HG03565 (cell line): ENCODE results near the gene INO80.

Experiments used
- ATAC-seq: cut with Tn5 transposase; IDR thresholded peaks from one replicate; pipeline ENCODE4 v1.9.1; 2021; ENCODE audit warnings: mild to moderate bottlenecking, moderate library complexity; ENCODE audit not compliant: unreplicated experiment

The INO80 gene

DNA sequence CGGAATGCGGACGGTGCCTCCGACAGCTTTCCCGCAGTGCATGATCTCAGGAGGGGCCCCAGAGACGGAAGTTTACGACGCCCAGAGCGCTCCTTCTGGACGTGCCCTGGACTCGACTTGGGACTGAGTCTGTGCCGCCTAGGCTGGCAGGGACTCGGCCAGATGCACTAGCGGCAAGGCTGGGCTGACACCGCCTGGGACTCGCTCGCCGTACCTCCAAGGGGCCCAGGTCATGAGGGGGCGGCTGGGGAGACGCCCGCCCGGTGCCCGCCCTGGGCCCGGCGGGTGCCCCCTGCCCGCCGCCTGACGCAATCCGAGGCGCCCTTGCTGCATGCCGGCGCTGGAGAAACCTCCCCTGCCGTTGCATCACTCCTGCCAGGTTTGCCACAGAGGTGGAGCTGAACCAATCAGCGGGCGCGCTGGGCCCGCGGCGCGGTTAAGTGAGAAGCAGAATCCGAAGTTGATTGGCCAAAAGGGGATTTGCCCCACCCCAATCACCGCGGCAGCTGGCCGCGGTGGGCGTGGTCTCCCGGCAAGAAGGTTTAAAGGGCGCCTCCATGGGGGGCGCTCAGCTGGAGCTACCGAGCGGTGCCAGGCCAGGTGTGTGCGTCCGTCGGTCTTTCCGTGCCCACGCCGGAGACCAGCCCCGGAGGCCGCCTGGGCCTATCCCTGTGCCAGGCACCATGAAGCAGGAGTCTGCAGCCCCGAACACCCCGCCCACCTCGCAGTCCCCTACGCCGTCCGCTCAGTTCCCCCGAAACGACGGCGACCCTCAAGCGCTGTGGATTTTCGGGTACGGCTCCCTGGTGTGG, 163.0 kb downstream of the INO80 start, which contains the start of gene CHAC1:
Gene CHAC1 (plus strand): TSS at position 571 of the 812 bp plus-strand sequence. CDS start 113 bp downstream, at position 684.
- ATAC-seq: peak; percentile 94

DNA sequence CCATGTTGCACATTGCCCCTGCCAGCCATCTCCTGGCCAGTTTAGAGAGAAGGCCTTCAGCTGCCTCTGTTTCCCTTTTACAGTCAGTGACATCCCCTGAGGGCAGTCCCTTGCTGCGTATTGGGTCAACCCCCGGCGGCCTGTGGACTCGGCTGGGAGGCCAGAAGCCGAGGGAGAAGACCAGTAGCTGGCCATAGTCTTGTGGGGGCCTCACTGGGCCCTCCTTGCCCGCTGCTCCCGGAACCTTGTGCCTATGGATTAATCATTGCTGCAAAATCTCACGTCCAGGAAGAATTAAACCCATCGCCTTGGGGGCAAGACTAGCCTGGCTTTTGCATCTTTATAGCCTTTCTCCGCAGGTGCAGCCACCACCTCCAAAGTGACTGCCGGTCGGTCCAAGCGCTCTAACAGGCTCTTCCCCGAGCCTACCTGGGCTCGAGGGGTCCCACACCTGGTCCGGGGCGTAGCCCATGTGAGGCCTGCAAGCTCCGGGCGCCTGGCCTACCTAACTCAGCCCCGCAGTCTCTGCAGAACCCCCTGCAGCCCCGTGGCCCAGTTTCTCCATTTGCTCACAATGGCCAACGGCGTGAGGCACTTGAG, 163.7 kb downstream of the INO80 start:
- ATAC-seq: no peak

- ATAC-seq: no peak
Observed at GRCh38 chr15:40951764-40952163, 164.3 kb downstream of the INO80 start.

DNA sequence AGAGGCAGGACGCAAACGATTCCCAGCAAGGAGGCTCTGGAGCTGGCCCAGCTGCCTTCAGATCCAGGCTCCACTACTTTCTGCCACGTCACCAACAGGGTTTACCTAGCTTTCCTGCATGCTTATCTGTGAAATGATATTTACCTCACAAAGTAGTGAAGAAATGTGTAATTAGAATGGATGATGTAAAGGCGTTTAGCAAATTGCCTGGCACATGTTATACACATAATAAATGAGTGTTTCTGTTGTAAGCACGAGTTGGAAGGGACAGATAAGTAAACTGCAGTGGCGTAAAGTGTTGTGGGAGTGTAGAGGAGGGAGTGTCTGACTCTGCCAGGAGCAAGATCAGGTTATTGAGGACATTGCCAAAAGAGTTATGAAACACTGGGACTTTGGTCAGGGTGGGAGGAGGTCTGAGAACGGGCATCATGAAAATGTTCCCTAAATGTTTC, 166.3 kb downstream of the INO80 start:
- no peak for ATAC-seq

DNA sequence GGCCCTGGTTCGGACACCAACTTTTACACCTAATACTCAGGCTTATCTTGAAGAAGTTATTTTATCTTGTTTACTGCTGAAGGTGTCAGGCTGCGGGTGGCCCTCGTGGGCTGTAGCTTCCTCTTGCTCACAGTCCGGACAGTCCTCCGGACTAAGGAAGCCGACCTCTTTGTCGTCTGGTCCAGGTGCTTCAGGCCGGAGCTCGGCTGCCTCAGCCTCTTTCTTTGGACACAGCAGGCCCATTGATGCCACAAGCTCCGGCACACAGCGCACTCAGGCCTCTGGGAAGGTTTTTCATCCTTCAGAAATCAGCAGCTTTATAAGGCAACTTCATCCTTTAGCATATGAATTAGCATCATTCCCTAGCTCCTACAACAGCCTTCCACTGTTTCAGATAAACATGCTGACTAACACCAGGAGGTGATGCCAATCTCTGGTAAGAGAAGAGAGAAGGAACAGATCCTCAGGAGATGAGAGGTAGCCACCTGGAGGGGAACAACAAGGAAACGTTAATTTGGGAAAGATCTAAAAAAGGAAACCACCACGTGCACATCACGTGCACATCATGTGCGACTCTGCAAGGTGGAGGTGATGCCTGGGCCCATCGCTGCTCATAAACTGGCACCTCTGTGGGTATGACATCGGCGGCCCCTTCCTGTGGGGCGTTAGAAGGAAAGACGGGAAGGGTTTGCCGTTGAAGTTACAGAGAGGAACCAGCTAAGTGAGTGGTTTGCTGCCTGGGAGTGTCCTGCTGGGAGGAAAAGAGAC, 167.2 kb downstream of the INO80 start:
- no peak for ATAC-seq

DNA sequence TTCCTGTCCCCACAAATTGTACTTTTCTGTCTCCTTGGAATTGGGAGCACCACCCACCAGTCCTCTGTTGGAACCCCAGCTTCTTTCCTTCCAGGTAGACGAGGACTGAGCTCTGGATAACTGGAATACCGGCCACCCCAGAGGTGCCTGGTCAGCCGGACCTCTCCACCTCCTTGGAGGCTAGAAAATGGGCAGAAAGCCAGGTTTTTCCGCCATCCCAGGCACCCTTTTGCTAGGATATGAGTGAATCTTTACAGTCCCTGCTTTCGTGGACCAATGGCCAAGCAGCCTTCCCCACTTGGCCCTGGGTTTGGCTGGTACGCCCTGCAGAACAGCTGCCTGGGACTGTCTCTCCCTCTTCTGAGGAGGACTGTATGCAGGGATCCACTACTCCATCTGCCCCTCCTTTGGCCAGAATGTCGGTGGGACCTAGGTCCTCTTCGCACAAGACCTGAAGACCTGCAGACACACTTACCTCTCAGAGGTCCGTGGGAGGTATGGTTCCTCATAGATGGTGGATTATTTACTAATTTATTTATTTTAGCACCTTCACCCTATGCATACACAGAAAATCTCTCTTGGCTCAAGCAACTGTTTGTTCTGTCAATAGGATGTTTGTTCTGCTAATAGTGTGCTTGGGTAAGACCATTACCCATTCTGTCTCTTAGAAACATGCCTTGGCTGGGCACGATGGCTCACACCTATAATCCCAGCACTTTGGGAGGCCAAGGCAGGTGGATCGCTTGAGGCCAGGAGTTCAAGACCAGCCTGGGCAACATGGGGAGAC, 171.4 kb downstream of the INO80 start:
- ATAC-seq: no peak

GRCh38 chr15:40943764-40944365, 172.2 kb downstream of the INO80 start:
- ATAC-seq: no peak

GRCh38 chr15:40942878-40943277, 173.2 kb downstream of the INO80 start:
- ATAC-seq: no peak

GRCh38 chr15:40942337-40942854, 173.7 kb downstream of the INO80 start:
- no peak for ATAC-seq

GRCh38 chr15:40941528-40942336, 174.3 kb downstream of the INO80 start:
- peak; percentile 58 for ATAC-seq

- ATAC-seq: no peak
Observed at GRCh38 chr15:40941068-40941527, 175.0 kb downstream of the INO80 start.

DNA sequence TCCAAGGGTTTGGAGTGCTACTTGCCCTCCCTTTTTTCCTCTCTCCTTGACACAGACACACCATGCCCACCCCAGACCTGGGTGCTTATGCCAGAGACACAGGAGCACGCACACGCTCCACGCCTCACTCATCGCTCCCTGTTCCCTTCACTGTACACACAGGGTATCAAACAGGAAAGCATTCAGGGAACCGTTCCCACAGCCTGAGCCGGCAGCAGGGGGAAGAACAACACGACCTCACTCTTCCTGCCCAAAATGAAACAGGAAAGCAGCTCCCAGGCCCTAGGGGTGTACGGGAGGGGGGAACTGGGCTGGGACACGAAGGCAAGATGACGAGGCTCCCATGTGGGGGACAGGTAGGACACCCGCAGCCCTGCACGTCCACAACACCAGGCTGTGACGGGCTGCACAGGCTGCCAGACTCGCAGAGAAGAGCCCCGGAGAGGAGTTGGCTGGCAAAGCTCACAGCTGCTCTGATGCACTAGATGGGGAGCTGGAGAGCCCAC, 175.7 kb downstream of the INO80 start:
- ATAC-seq: no peak

- no peak for ATAC-seq
Observed at GRCh38 chr15:40938536-40938870, 177.6 kb downstream of the INO80 start.

GRCh38 chr15:40937762-40938535, 178.1 kb downstream of the INO80 start:
- no peak for ATAC-seq

DNA sequence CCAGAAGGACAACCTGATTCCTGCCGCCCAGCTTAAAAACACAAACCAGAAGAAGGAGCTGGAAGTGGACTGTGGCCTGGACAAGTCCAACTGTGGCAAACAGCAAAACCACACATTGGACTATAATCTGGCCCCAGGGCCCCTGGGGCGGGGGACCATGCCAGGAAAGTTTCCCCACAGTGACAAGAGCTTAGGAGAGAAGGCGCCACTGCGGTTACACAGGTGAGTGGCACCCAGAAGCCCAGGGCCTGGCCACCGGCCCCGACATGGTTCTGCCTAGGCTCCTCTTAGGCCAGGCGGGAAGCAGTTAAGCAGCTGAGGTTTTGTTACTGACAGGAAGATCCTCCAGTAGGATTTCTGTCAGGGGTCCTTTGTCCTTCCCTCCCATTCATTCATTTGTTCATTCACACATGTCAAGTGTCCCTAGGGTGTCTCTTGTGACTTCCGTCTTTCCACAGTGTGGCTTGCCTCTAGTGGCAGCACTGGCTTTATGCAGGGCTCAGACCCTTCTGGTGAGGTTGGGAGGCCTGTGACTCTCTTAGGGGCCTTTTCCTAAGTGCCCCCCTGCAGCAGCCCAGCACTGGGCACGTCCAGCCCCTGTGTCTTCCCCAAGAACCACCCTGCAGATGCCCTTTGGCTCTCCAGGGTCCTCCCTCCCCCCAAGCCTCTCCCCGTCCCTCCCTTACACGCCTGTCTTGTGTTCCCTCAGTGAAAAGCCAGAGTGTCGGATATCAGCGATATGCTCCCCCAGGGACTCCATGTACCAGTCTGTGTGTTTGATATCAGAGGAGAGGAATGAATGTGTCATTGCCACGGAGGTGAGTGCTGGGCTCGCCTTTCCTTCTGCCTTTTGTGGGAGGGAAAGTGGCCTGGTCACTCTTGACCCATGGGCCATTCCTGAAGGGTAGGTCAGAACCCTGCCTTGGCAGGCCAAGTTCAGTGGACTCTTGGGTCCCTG, 179.1 kb downstream of the INO80 start:
- ATAC-seq: no peak

DNA sequence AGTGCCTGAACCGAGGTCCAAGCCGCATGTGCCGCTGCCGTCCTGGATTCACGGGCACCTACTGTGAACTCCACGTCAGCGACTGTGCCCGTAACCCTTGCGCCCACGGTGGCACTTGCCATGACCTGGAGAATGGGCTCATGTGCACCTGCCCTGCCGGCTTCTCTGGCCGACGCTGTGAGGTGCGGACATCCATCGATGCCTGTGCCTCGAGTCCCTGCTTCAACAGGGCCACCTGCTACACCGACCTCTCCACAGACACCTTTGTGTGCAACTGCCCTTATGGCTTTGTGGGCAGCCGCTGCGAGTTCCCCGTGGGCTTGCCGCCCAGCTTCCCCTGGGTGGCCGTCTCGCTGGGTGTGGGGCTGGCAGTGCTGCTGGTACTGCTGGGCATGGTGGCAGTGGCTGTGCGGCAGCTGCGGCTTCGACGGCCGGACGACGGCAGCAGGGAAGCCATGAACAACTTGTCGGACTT, 179.8 kb downstream of the INO80 start:
- no peak for ATAC-seq

DNA sequence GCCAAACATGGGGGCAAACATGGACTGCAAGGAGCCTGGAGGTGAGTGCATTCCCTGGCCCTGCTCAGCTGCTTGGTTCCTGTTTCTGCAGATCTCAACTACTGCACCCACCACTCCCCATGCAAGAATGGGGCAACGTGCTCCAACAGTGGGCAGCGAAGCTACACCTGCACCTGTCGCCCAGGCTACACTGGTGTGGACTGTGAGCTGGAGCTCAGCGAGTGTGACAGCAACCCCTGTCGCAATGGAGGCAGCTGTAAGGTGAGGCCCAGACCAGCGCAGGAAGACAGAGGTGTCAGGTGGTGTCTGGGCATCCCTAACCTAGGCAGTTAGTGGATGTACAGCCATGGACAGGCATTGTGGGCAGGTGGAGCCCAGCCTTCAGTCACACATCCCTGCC, 181.6 kb downstream of the INO80 start:
- no peak for ATAC-seq
